Fibroblast of pulmonary artery (primary cell): ENCODE measurements around the gene RGS21.
"Not testable (repeated sequence)": the region's sequence is repeated elsewhere in the genome, so short reads cannot be mapped to it uniquely, and the experiment has no call there.

Source experiments
- DNase-seq: peaks from one replicate; pipeline ENCODE4 v3.0.0-alpha.2; 2010; ENCODE audit warnings: low read depth
- H3K4me3 ChIP-seq: replicated peaks from 2 replicates; pipeline ENCODE4 v1.5.1; 2011; ENCODE audit warnings: low read depth, mild to moderate bottlenecking, control low read depth, low read length, moderate library complexity
- TF ChIP-seq, protein P1 (sequence below): IDR thresholded peaks from 2 replicates; pipeline ENCODE4 v1.5.1; 2011; ENCODE audit warnings: mild to moderate bottlenecking, control low read depth, low read length, inconsistent platforms; ENCODE audit errors: missing control alignments

The RGS21 gene

DNA sequence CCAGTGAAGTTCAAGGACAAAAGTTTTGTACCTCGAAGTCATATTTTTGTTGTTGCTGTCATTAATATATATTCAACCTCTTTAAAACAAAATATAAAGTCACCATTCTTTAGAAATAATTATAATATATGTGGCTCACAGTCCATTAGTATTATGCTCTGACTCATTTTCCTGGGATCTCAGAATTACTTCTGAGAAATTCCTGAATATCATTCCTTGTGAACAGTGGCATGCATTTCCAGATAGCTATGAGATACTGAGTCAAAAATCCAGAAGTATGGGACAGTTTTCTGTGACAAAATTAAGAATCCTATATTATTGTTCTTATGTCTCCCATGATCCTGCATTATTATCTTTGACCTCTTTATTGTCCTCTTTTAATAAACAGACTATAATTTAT lies 13.8 kb upstream of the RGS21 start:
- TF ChIP-seq, protein P1, sequence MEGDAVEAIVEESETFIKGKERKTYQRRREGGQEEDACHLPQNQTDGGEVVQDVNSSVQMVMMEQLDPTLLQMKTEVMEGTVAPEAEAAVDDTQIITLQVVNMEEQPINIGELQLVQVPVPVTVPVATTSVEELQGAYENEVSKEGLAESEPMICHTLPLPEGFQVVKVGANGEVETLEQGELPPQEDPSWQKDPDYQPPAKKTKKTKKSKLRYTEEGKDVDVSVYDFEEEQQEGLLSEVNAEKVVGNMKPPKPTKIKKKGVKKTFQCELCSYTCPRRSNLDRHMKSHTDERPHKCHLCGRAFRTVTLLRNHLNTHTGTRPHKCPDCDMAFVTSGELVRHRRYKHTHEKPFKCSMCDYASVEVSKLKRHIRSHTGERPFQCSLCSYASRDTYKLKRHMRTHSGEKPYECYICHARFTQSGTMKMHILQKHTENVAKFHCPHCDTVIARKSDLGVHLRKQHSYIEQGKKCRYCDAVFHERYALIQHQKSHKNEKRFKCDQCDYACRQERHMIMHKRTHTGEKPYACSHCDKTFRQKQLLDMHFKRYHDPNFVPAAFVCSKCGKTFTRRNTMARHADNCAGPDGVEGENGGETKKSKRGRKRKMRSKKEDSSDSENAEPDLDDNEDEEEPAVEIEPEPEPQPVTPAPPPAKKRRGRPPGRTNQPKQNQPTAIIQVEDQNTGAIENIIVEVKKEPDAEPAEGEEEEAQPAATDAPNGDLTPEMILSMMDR = no peak
- DNase-seq = peak; percentile 16

DNA sequence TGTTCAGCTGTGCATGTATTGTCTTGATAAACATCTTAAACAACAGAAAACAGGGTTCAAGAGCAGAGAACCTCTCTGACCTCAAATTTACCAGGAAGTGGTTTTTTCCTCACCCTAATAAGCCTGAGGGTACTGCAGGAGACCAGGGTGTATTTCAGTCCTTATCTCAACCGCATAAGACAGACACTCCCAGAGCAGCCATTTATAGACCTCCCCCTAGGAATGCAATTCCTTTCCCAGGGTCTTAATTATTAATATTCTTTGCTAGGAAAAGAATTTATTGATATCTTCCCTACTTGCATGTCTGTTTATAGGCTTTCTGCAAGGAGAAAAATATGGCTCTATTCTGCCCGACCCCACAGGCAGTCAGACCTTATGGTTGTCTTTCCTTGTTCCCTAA lies 8.5 kb upstream of the RGS21 start:
- DNase-seq, H3K4me3 ChIP-seq: not testable (repeated sequence)

More for the DNA sequence above, 13.8 kb upstream of the RGS21 start:
- H3K4me3 ChIP-seq = no peak overlapping the region

DNA sequence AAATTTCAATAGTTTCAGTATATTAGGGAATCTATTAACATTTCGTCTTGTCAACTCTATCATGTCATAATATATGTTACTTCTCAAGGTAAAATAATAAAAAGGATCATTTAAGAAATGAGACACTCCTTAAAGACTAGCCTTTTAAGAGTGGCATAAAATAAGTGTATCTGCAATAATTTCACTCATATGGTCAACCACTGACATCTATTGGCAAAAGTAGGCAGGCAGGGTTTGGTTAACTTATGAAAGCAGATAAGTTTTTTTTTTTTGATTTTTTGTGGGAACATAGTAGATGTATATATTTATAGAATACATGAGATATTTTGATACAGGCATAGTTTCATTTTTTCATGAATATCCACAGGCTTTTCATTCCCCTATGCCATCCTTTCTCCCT lies 5.5 kb upstream of the RGS21 start:
- no peak overlapping the region for H3K4me3 ChIP-seq
- TF ChIP-seq, protein P1 = peak; percentile 87
- peak; percentile 86 for DNase-seq

DNA sequence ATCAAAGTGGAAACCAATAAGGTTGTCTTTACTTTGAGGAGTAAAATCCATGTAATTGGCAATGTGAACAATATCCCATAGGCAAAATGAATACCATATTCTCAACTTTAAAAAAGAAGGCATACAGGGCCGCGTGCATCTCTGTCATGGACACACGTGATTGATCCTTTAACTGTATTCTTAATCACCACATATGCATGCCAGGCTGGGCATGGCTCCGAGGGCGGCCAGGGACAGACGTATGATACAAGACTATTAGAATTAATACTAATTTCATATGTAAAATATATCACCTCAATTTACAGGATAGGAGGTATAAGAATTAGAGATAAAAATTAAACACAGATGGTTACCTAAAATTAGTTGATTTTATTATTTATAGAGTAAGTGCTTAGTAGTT lies 11.2 kb downstream of the RGS21 start:
- TF ChIP-seq, protein P1 = no peak
- no peak overlapping the region for H3K4me3 ChIP-seq
- no peak for DNase-seq

DNA sequence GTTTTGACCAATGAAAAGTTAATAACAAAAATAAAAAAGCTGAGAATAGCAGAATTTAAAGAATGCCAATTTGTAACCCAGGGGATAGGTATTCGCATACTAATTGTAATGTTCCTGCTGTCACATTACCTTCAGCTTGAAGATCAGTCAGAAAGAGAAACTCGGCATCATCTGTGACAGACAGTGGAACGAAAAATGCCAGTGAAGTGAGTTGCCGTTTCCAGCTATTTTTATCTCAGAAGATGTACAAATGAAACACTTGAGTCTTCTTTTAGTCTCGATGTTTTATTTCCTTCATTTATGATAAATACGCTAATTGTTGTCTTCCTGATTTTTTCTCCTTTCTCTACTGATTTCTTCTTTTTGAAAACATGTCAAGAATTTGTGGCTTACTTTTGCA lies 26.1 kb downstream of the RGS21 start:
- TF ChIP-seq, protein P1 = no peak
- H3K4me3 ChIP-seq = no peak overlapping the region
- no peak for DNase-seq

DNA sequence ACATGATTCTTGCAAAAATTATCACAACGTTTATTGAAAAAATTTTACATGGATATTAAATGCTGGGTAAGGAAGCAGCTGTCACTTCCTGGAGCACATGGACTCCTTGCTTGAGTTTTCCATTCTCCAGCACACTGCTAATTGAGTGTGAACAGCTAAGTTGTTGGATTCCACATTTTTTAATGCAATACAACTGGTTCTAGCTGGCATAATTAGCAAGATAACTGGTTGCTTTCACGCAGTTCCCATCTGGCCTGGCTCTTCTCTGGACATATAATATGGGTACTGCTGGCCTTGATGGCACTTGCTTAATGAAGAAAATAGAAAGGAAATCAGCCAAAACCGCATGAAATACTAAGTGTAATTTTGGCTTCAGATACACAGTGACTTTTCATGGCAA lies 26.6 kb downstream of the RGS21 start:
- TF ChIP-seq, protein P1 = no peak
- DNase-seq = no peak
- no peak overlapping the region for H3K4me3 ChIP-seq

DNA sequence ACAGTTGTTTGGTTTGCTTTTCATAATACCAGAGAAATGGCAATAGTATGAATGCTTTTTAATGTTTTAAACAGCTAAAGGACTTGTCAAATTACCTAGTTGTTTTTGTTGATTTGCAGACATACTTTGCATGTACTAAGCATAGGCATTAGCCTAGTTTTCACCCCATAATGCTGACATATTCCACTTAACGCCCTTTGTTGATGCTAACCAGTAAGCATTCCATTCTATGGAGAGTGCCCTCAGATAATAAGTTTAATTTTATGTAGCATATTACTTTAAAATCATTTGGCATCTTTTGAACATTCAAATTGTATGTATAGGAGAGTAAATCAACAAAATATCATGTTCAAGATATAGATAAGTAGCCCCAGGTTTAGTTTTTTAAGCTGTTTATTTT lies 32.5 kb downstream of the RGS21 start:
- TF ChIP-seq, protein P1 = no peak
- no peak overlapping the region for H3K4me3 ChIP-seq
- DNase-seq = no peak

DNA sequence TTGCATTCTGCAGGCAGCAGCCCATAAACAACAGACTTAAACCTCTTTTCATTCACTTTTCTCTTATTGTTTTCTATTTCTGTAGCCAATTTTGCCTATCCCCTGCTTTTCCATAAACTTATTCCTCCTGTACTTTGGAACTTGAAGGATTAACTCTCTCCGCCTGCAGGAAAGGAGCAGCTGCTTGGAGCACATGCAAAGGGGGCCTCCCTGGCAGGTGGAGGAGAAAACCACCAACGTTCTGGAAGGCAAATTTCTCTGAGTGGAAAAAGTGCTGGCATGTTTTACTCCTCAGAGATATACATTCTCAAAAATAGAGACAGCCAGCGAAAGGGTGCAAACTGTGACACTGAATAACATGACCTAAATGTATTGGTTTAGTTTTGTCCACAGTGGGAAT lies 33.6 kb downstream of the RGS21 start:
- no peak overlapping the region for H3K4me3 ChIP-seq
- DNase-seq = no peak
- TF ChIP-seq, protein P1 = no peak
